Activated CD8-positive, alpha-beta memory T cell treated with anti-CD3 and anti-CD28 coated beads, Interleukin-2, amount 50 U/mL, for 4 hours (primary cell): Measurements from ENCODE around the gene FTO.

Experiments used
- DNase-seq: peaks from one replicate; pipeline ENCODE4 v3.0.0-alpha.2; 2020

FTO gene

GRCh38 chr16:54102888-54103866, 399.2 kb downstream of the FTO start:
- no peak for DNase-seq

- no peak for DNase-seq
Measured at GRCh38 chr16:54106057-54106456, 402.1 kb downstream of the FTO start.

GRCh38 chr16:54107583-54108202, 403.7 kb downstream of the FTO start:
- no peak for DNase-seq

- no peak for DNase-seq
Measured at GRCh38 chr16:54110016-54110981, 406.3 kb downstream of the FTO start.

GRCh38 chr16:54112451-54113206, 408.7 kb downstream of the FTO start:
- no peak for DNase-seq

- DNase-seq, result no peak
Measured at GRCh38 chr16:54115558-54115957, 411.6 kb downstream of the FTO start.

- DNase-seq, result no peak
Measured at GRCh38 chr16:54116124-54116655, 412.2 kb downstream of the FTO start.

- DNase-seq, result no peak
Measured at GRCh38 chr16:54118846-54119245, 414.9 kb downstream of the FTO start.

- DNase-seq, result no peak
Measured at GRCh38 chr16:54120846-54121480, 417.0 kb downstream of the FTO start.

- no peak for DNase-seq
Measured at GRCh38 chr16:54121539-54122295, 417.8 kb downstream of the FTO start.

- DNase-seq, result no peak
Measured at GRCh38 chr16:54123766-54124165, 419.8 kb downstream of the FTO start.

- no peak for DNase-seq
Measured at GRCh38 chr16:54125751-54126655, 422.0 kb downstream of the FTO start.

- no peak for DNase-seq
Measured at GRCh38 chr16:54126907-54127306, 423.0 kb downstream of the FTO start.

GRCh38 chr16:54128629-54129234, 424.8 kb downstream of the FTO start:
- no peak for DNase-seq

- no peak for DNase-seq
Measured at GRCh38 chr16:54129810-54130209, 425.9 kb downstream of the FTO start.

GRCh38 chr16:54135361-54136275, 431.7 kb downstream of the FTO start:
- no peak for DNase-seq

GRCh38 chr16:54136276-54136625, 432.3 kb downstream of the FTO start:
- DNase-seq, result no peak
